Colonic mucosa (tissue), 4 donors: ENCODE measurements around the gene DRD5. TPM values are rescaled to one million over a fixed set of nuclear protein-coding genes. Genes with fewer than 3 reads are reported as not detected.

Source experiments
- DNase-seq: peaks from one replicate; pipeline ENCODE4 v3.0.0-alpha.2; 2020
- H3K27ac ChIP-seq: fragments of 200-600 bp; one replicate; pipeline ENCODE4 v1.8.0; 2021
- H3K27me3 ChIP-seq: fragments of 200-600 bp; one replicate; pipeline ENCODE4 v1.8.0; 2021
- H3K36me3 ChIP-seq: fragments of 200-600 bp; one replicate; pipeline ENCODE4 v1.8.0; 2021
- H3K4me1 ChIP-seq: fragments of 200-600 bp; one replicate; pipeline ENCODE4 v1.8.0; 2021; ENCODE audit warnings: mild to moderate bottlenecking
- H3K4me3 ChIP-seq: fragments of 200-600 bp; one replicate; pipeline ENCODE4 v1.8.0; 2021
- H3K9ac ChIP-seq, 2 donors: one replicate each; pipeline ENCODE4 v1.7.0; 2013; ENCODE audit warnings: control low read depth in 2 of 2, low read depth in 2 of 2, low read length in 2 of 2
- H3K9me3 ChIP-seq: fragments of 200-600 bp; one replicate; pipeline ENCODE4 v1.8.0; 2021
- CTCF ChIP-seq: fragments of 200-600 bp; IDR thresholded peaks from one replicate; pipeline ENCODE4 v1.8.0; 2022; ENCODE audit warnings: antibody characterized with exemption, mild to moderate bottlenecking
- intact Hi-C: fragments of 100-400 bp; cut with DNase I; formaldehyde crosslinking; loops from one replicate; pipeline ENCODE4 v1.14.1; 2022
- total RNA-seq, 2 donors: library from RNA; stranded (reverse); fragmentation: NEBNext Ultra II Directional in 1 of 2; extraction: Animal tissue kit (Norgen Biotek cat#: 25700) in 1 of 2; gene quantifications; one replicate each; pipeline ENCODE4 v1.2.1, GENCODE V29; 2021
- donor health status: healthy.
- donor health status: DM: no; HTN: no; CAD: no.
- donor health status: DM: no; HTN: no; CAD: no.

The DRD5 gene
- total RNA-seq, 2 donors from 2014 or later: 0.13 TPM; not detected in 1

GRCh38 chr4:9825049-9825448, 43.6 kb downstream of the DRD5 start:
- no peak for DNase-seq
- Histone ChIP-seq H3K36me3 (no peaks in the 10 kb centered on the region), H3K9me3 (no peaks in the 10 kb centered on the region), H3K4me3 (no peak overlapping the region), H3K4me1 (no peaks in the 10 kb centered on the region), H3K27me3 (no peaks in the 10 kb centered on the region), H3K9ac (no peak overlapping the region), H3K27ac (no peak overlapping the region)
- TF ChIP-seq CTCF: no peak
- intact Hi-C loops: no loop called here

- H3K9ac ChIP-seq: no peak overlapping the region
- no peaks in the 10 kb centered on the region for H3K4me1 ChIP-seq
- no peak overlapping the region for H3K4me3 ChIP-seq
- H3K27ac ChIP-seq: no peak overlapping the region
- no peaks in the 10 kb centered on the region for H3K36me3 ChIP-seq
- no peak for DNase-seq
- no peaks in the 10 kb centered on the region for H3K9me3 ChIP-seq
- no peaks in the 10 kb centered on the region for H3K27me3 ChIP-seq
- intact Hi-C loops: no loop called here
- TF ChIP-seq CTCF: no peak
Measured at GRCh38 chr4:9826551-9826950, 45.1 kb downstream of the DRD5 start.

GRCh38 chr4:9832640-9833039, 51.2 kb downstream of the DRD5 start:
- Histone ChIP-seq H3K36me3 (no peaks in the 10 kb centered on the region), H3K27ac (no peak overlapping the region), H3K4me3 (no peak overlapping the region), H3K9ac (no peak overlapping the region), H3K9me3 (no peaks in the 10 kb centered on the region), H3K27me3 (no peaks in the 10 kb centered on the region), H3K4me1 (no peaks in the 10 kb centered on the region)
- no peak for TF ChIP-seq CTCF
- intact Hi-C loops: no loop called here
- DNase-seq: no peak

- Histone ChIP-seq H3K27me3 (no peaks in the 10 kb centered on the region), H3K4me3 (no peak overlapping the region), H3K4me1 (no peaks in the 10 kb centered on the region), H3K36me3 (no peaks in the 10 kb centered on the region), H3K9me3 (no peaks in the 10 kb centered on the region), H3K9ac (no peak overlapping the region), H3K27ac (no peak overlapping the region)
- TF ChIP-seq CTCF: no peak
- intact Hi-C loops: no loop called here
- DNase-seq: no peak
Measured at GRCh38 chr4:9833421-9833820, 52.0 kb downstream of the DRD5 start.

Other genes starting within 250 kb of the DRD5 start
- gene SLC2A9, start 239.9 kb downstream of the DRD5 start, total RNA-seq: 1 to 10 TPM; 4.3 to 6.8 TPM